Measurements from ENCODE around the gene ST8SIA5.

- TF ChIP-seq CTCF (IDR thresholded peaks at IDR 0.05 in 2 of 3, conservative IDR thresholded peaks at IDR 0.05 in 1 of 3; ENCODE audit: insufficient read depth in 2 of 3, low read depth in 1 of 3, low read length in 3 of 3) (no peak), CEBPZ (IDR thresholded peaks at IDR 0.05; ENCODE audit: borderline replicate concordance, low read depth, low read length) (no peak), PKNOX1 (IDR thresholded peaks at IDR 0.05) (no peak), SIN3A (IDR thresholded peaks at IDR 0.05; ENCODE audit: borderline replicate concordance in 2 of 2, control insufficient read depth in 1 of 2, low read depth in 2 of 2, low read length in 2 of 2) (no peak), NFRKB (IDR thresholded peaks at IDR 0.05; ENCODE audit: low read depth) (no peak), KAT7 (CRISPR knock-in tag; IDR thresholded peaks at IDR 0.05; ENCODE audit: borderline replicate concordance) (no peak), FOXK1 (CRISPR knock-in tag; IDR thresholded peaks at IDR 0.05; ENCODE audit: borderline replicate concordance) (no peak), ELF1 (tag; IDR thresholded peaks at IDR 0.05) (no peak), ZNF217 (CRISPR knock-in tag; IDR thresholded peaks at IDR 0.05) (no peak), ZNF766 (CRISPR knock-in tag; conservative IDR thresholded peaks at IDR 0.05) (no peak), RBBP5 (IDR thresholded peaks at IDR 0.05; ENCODE audit: borderline replicate concordance, insufficient read depth, low read length, poor library complexity, severe bottlenecking) (no peak)
These were observed 78.0 kb downstream of the ST8SIA5 start for GRCh38 chr18:46678785-46679399.
